RWPE1 (cell line): ENCODE results near the gene LRPPRC.
"Not testable (repeated sequence)": the region's sequence is repeated elsewhere in the genome, so short reads cannot be mapped to it uniquely, and the experiment has no call there.

Source experiments
- CTCF ChIA-PET: fragments of 350-600 bp; sonication (Branson Sonifier 250); formaldehyde crosslinking; extraction: SDS; loops from one replicate; lab custom pipeline; 2021; lab: Yijun Ruan, JAX
- POLR2A ChIA-PET: fragments of 400-600 bp; formaldehyde crosslinking; extraction: SDS; loops from one replicate; lab custom pipeline; 2020; ENCODE audit warnings: antibody characterized with exemption; ENCODE audit not compliant: low non-redundant PET; lab: Yijun Ruan, JAX
- DNase-seq: peaks from one replicate; pipeline ENCODE4 v3.0.0; 2012; ENCODE audit warnings: low spot score
- H3K27ac ChIP-seq: fragments of 450-650 bp; 2 replicates; pipeline ENCODE4 v1.5.1; 2017
- TF ChIP-seq, protein P1 (sequence below): fragments of 450-650 bp; conservative IDR thresholded peaks from 2 replicates; pipeline ENCODE4 v1.5.1; 2017; ENCODE audit warnings: low read depth, mild to moderate bottlenecking

Gene LRPPRC

DNA sequence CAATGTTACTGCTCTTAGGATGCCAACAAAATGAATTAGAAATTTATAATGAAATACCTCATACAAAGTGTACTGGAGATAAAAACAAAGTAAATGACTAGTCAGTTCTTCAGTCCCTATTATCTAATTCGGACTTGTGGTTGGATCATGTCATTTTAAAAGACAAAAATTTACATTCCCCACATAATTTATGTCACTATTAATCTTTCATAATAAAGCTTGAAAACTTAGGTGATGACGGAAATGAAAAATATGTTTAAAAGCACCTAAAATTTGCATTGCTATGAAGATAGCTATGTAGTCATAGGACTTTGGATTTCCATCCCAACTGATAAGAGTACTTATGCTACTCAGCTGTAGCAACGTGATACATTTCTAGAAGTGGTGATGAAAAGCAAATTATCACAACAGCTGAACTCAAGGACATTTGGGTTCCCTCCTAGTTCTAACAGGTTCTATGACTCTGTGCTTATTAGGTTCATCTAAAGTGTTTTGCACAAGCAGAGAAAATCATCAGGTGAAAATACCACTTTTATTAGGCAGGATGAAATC, 58.4 kb downstream of the LRPPRC start:
- ChIA-PET POLR2A (no interaction called here), CTCF (no interaction called here)
- TF ChIP-seq, protein P1, sequence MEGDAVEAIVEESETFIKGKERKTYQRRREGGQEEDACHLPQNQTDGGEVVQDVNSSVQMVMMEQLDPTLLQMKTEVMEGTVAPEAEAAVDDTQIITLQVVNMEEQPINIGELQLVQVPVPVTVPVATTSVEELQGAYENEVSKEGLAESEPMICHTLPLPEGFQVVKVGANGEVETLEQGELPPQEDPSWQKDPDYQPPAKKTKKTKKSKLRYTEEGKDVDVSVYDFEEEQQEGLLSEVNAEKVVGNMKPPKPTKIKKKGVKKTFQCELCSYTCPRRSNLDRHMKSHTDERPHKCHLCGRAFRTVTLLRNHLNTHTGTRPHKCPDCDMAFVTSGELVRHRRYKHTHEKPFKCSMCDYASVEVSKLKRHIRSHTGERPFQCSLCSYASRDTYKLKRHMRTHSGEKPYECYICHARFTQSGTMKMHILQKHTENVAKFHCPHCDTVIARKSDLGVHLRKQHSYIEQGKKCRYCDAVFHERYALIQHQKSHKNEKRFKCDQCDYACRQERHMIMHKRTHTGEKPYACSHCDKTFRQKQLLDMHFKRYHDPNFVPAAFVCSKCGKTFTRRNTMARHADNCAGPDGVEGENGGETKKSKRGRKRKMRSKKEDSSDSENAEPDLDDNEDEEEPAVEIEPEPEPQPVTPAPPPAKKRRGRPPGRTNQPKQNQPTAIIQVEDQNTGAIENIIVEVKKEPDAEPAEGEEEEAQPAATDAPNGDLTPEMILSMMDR = no peak
- DNase-seq = no peak
- H3K27ac ChIP-seq = no peak overlapping the region

DNA sequence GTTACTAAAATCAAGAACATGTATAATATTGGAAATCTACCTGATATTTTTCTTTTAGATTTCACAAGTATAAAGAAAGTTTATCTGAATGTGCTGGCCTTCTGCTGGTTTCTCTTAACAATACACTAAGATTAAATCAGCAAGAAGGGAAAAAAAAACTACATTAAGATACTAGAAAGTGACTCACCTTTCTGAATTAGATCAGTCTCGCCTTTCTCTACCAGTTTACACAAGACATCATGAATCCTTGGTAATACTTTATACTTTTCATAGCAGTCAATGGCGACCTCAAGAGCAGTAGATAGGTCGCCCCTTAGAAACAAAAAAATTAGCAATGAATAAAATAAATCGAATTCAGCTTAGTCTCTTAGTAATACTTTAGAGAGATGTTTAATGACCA, 61.2 kb downstream of the LRPPRC start:
- POLR2A ChIA-PET = no interaction called here
- H3K27ac ChIP-seq = no peak overlapping the region
- TF ChIP-seq, protein P1 = no peak
- CTCF ChIA-PET = interaction anchor here (0.6 to 0.7 kb wide), 2 partner anchors 339 to 851 kb away, joined by 3 read pairs; partner anchors contain the start of gene THADA
- DNase-seq = no peak

DNA sequence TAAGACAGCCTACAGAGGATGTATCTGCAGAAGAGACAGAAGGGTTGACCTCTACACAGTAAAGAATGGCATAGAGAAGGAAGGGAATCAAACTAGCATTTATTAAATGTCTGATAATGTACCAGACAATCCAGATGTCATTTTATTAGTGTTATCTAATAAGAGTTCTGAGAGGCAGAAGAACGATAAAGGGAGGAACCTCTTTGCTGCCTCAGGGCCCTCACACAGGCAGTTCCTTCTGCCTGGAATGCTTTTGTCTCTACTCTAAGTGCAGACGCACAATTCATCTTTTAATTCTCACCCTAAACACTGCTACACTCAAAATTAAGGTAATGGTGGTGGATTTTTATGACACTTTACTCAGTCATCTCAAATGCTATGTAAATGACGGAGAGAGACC, 64.5 kb downstream of the LRPPRC start:
- no peak overlapping the region for H3K27ac ChIP-seq
- ChIA-PET CTCF (no interaction called here), POLR2A (no interaction called here)
- TF ChIP-seq, protein P1 = no peak
- no peak for DNase-seq

DNA sequence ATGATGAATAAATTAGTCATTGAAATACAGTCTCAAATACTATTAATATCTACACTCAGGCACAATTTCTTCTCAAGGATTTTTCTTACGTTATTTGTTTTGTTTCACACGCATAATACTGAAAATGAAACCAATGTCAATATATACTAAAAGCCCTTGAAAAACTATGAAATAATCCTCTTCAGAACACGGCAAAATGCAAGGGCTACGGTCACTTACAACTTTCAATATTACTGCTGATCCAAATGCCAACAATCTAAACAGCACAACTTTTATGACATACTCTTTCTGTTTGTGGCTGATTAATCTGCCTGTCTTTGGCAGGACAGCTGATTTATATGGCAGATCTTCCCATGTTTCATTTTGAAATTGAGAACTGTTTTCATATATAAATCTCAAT, 68.3 kb downstream of the LRPPRC start:
- ChIA-PET CTCF (interaction anchor here (0.6 kb wide), 1 partner anchor 380 kb away, joined by 3 read pairs; no protein-coding TSS in a partner anchor), POLR2A (no interaction called here)
- H3K27ac ChIP-seq = no peak overlapping the region
- TF ChIP-seq, protein P1 = no peak
- DNase-seq = no peak

DNA sequence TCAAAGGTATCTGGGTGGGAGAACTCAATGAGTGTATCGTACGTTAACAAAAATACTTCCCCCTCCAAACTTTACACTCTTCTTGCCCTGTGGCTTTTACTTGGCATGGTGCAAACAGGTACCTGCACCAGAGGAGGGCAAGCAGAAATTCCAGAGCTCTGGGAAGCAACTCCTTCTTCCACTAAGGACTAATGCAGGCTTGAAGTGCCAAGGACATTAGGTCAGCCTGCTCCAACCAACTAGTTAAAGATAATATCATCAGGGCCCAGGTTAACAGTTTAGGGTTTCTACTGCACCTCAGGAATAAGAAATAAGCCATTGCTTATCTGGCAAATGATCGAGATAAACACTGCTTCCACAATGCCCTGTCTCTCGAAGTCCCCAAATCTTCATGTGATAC, 70.4 kb downstream of the LRPPRC start:
- ChIA-PET CTCF (interaction anchor here (0.6 kb wide), 1 partner anchor 48 kb away, joined by 5 read pairs; no protein-coding TSS in a partner anchor), POLR2A (no interaction called here)
- TF ChIP-seq, protein P1 = no peak
- DNase-seq = no peak
- H3K27ac ChIP-seq = no peak overlapping the region

DNA sequence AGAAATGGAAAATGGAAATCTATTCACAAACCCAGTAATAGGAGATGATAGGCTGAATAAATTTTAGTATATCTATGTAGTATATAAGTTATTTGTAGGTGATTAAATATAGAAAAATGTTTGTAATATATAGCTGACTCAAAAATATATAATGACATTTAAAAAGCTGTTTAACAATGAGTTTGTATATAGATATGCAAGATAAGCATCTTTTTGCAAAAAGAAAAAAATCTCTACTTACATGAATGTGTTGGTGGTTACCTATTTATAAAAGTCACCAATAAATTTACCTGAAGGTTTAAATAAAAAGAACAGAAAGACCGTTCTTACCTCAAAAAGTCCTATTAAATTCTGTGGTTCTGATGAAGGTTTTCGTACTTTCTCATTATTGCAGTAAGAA, 71.3 kb downstream of the LRPPRC start:
- DNase-seq = no peak
- no peak overlapping the region for H3K27ac ChIP-seq
- TF ChIP-seq, protein P1 = no peak
- CTCF ChIA-PET = no interaction called here
- POLR2A ChIA-PET = no interaction called here

DNA sequence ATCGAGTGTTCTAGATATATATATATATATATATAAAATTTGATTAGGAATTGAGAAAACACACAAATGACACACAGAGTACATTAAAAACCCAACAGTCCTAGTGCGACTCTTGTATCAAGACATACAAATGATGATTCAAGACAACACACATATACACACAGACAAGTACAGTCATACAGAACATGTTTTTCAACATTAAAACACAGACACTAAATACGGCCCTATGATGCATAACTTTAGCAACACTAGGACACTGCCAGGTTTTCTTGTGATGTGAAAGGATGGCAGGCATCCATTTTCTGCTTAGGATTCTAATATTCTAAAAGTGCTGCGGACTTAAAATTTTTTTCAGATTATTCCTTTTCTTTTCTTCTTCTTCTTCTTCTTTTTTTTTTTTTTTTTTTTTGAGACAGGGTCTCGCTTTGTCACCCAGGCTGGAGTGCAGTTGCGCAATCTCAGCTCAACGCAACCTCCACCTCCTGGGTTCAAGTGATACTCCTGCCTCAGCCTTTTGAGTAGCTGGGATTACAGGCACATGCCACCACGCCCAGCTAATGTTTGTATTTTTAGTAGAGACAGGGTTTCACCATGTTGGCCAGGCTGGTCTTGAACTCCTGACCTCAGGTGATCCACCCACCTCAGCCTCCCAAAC, 84.5 kb downstream of the LRPPRC start:
- POLR2A ChIA-PET, DNase-seq, H3K27ac ChIP-seq: not testable (repeated sequence)
- CTCF ChIA-PET = interaction anchor here (1.0 kb wide), 1 partner anchor 34 kb away, joined by 3 read pairs; no protein-coding TSS in a partner anchor
